Amniotic epithelial cell (primary cell): ENCODE data around the gene HOGA1.
"Not testable (repeated sequence)": the region's sequence is repeated elsewhere in the genome, so short reads cannot be mapped to it uniquely, and the experiment has no call there.

ENCODE experiments used
- DNase-seq: peaks from one replicate; pipeline ENCODE4 v3.0.0-alpha.2; 2010; ENCODE audit warnings: low read depth

The HOGA1 gene

GRCh38 chr10:97649405-97649750 is 65.2 kb downstream of the HOGA1 start:
- not testable (repeated sequence) for DNase-seq

GRCh38 chr10:97650726-97651125 is 66.5 kb downstream of the HOGA1 start:
- DNase-seq = no peak

- no peak for DNase-seq
Measured at GRCh38 chr10:97651773-97652172, 67.6 kb downstream of the HOGA1 start.

- DNase-seq = no peak
Measured at GRCh38 chr10:97656777-97657176, 72.6 kb downstream of the HOGA1 start.

GRCh38 chr10:97659589-97659988 is 75.4 kb downstream of the HOGA1 start:
- DNase-seq = peak; percentile 68
